H1 (cell line): ENCODE data around the gene SLX4IP. TPM values are rescaled to one million over a fixed set of nuclear protein-coding genes. Genes with fewer than 3 reads are reported as not detected.

Source experiments
- CTCF ChIA-PET: fragments of 300-600 bp; sonication (Branson Sonifier 250); formaldehyde crosslinking; loops from one replicate; lab custom pipeline; 2021; ENCODE audit not compliant: partially characterized antibody; lab: Charles Lee
- POLR2A ChIA-PET: fragments of 300-600 bp; sonication (Branson Sonifier 250); formaldehyde crosslinking; loops from one replicate; lab custom pipeline; 2021; ENCODE audit warnings: inconsistent platforms; ENCODE audit not compliant: partially characterized antibody; lab: Charles Lee
- DNase-seq, 2 experiments: peaks; one replicate each; pipeline versions ENCODE4 v3.0.0 to v3.0.0-alpha.2; 2010 to 2022; ENCODE audit warnings: low spot score in 2 of 2, low read depth in 1 of 2, mixed read lengths in 1 of 2
- FAIRE-seq: peaks from 2 replicates; lab custom pipeline; 2011; peaks lifted over from hg19 to GRCh38; lab: Jason Lieb, UNC
- H2AFZ ChIP-seq: 2 replicates; pipeline ENCODE4 v1.8.1; 2012; ENCODE audit warnings: low read length, inconsistent platforms
- H2AK5ac ChIP-seq: 2 replicates; pipeline ENCODE4 v1.6.1; 2013; ENCODE audit warnings: low read depth, low read length
- H2BK120ac ChIP-seq: replicated peaks from 2 replicates; pipeline ENCODE3; 2013; ENCODE audit warnings: low read depth, low read length, inconsistent platforms
- H2BK12ac ChIP-seq: 2 replicates; pipeline ENCODE4 v1.6.1; 2013; ENCODE audit warnings: low read depth, low read length
- H2BK15ac ChIP-seq: 2 replicates; pipeline ENCODE4 v1.6.1; 2013; ENCODE audit warnings: low read length
- H2BK20ac ChIP-seq: 2 replicates; pipeline ENCODE4 v1.6.1; 2013; ENCODE audit warnings: low read length
- H2BK5ac ChIP-seq: 2 replicates; pipeline ENCODE4 v1.6.1; 2013; ENCODE audit warnings: low read depth, low read length
- H3K14ac ChIP-seq: 2 replicates; pipeline ENCODE4 v1.6.1; 2013; ENCODE audit warnings: inconsistent platforms; ENCODE audit not compliant: insufficient read length
- H3K18ac ChIP-seq: 2 replicates; pipeline ENCODE4 v1.6.1; 2013; ENCODE audit warnings: low read length; ENCODE audit errors: extremely low read depth
- H3K23ac ChIP-seq: 2 replicates; pipeline ENCODE4 v1.6.1; 2013; ENCODE audit warnings: inconsistent platforms; ENCODE audit not compliant: insufficient read length
- H3K23me2 ChIP-seq: 2 replicates; pipeline ENCODE4 v1.6.1; 2013; ENCODE audit warnings: low read depth, low read length
- H3K27ac ChIP-seq: 2 replicates; pipeline ENCODE4 v1.6.1; 2011; ENCODE audit warnings: low read depth, low read length, inconsistent platforms
- H3K27me3 ChIP-seq, 4 experiments: replicated peaks in 1 of 4; 1 replicate in 1 of 4; 2 replicates in 3 of 4; pipeline versions ENCODE4 v1.6.1 to v1.8.1; 2011 to 2013; ENCODE audit warnings: low read length in 3 of 4, mild to moderate bottlenecking in 3 of 4, inconsistent platforms in 2 of 4, mixed read lengths in 2 of 4, moderate library complexity in 1 of 4; ENCODE audit not compliant: control insufficient read depth in 3 of 4, insufficient read depth in 3 of 4; ENCODE audit errors: extremely low read depth in 1 of 4
- H3K36me3 ChIP-seq, 4 experiments: 2 replicates each; pipeline versions ENCODE4 v1.6.1 to v1.8.1; 2011 to 2013; ENCODE audit warnings: mild to moderate bottlenecking in 4 of 4, low read length in 3 of 4, moderate library complexity in 2 of 4, control low read depth in 1 of 4, inconsistent platforms in 1 of 4; ENCODE audit not compliant: insufficient read depth in 4 of 4, control insufficient read depth in 2 of 4
- H3K4ac ChIP-seq: replicated peaks from 2 replicates; pipeline ENCODE3; 2013; ENCODE audit warnings: low read length, low read depth, mixed read lengths, inconsistent platforms; ENCODE audit not compliant: insufficient read length
- H3K4me1 ChIP-seq, 4 experiments: replicated peaks in 1 of 4; 1 replicate in 1 of 4; 2 replicates in 3 of 4; pipeline versions ENCODE4 v1.6.1 to v1.8.1; 2011 to 2013; ENCODE audit warnings: low read length in 3 of 4, inconsistent platforms in 2 of 4, mixed read lengths in 1 of 4; ENCODE audit not compliant: insufficient read depth in 4 of 4, control insufficient read depth in 3 of 4
- H3K4me2 ChIP-seq, 2 experiments: 2 replicates each; pipeline versions ENCODE4 v1.6.1 to v1.8.1; 2011 to 2013; ENCODE audit warnings: low read depth in 2 of 2, low read length in 2 of 2, control low read depth in 1 of 2, inconsistent platforms in 1 of 2, mild to moderate bottlenecking in 1 of 2; ENCODE audit not compliant: insufficient read depth in 1 of 2
- H3K4me3 ChIP-seq, 4 experiments: fragments of 200-600, 300-600 bp in 1 of 4; sonication (generic), shearing (Covaris generic), sonication (Bioruptor Twin) in 1 of 4; 2 replicates each; pipeline versions ENCODE4 v1.5.1 to v1.8.1; 2011 to 2016; ENCODE audit warnings: low read length in 4 of 4, low read depth in 3 of 4, control low read depth in 2 of 4, inconsistent platforms in 2 of 4, mild to moderate bottlenecking in 2 of 4, mixed read lengths in 1 of 4, moderate library complexity in 1 of 4; ENCODE audit not compliant: insufficient read depth in 2 of 4; ENCODE audit errors: extremely low read depth in 1 of 4
- H3K56ac ChIP-seq: replicated peaks from 2 replicates; pipeline ENCODE3; 2013; ENCODE audit warnings: low read depth, mild to moderate bottlenecking, mixed read lengths, low read length, inconsistent platforms; ENCODE audit not compliant: insufficient read length
- H3K79me1 ChIP-seq: 2 replicates; pipeline ENCODE4 v1.6.1; 2013; ENCODE audit warnings: low read depth, low read length, control low read depth
- H3K79me2 ChIP-seq, 2 experiments: 2 replicates each; pipeline versions ENCODE4 v1.6.1 to v1.8.1; 2012 to 2013; ENCODE audit warnings: low read length in 2 of 2, mild to moderate bottlenecking in 2 of 2, inconsistent platforms in 1 of 2; ENCODE audit not compliant: insufficient read depth in 2 of 2, control insufficient read depth in 1 of 2
- H3K9ac ChIP-seq, 4 experiments: replicated peaks in 1 of 4; 1 replicate in 1 of 4; 2 replicates in 3 of 4; pipeline versions ENCODE4 v1.6.1 to v1.8.1; 2011 to 2013; ENCODE audit warnings: low read depth in 3 of 4, low read length in 3 of 4, control low read depth in 2 of 4, mild to moderate bottlenecking in 2 of 4, moderate library complexity in 2 of 4, inconsistent platforms in 1 of 4; ENCODE audit errors: extremely low read depth in 1 of 4
- H3K9me3 ChIP-seq, 2 experiments: 2 replicates each; pipeline versions ENCODE4 v1.6.1 to v1.8.1; 2012 to 2013; ENCODE audit warnings: mild to moderate bottlenecking in 2 of 2, moderate library complexity in 2 of 2, control low read depth in 1 of 2, inconsistent platforms in 1 of 2, low read depth in 1 of 2, low read length in 1 of 2, mixed read lengths in 1 of 2; ENCODE audit not compliant: insufficient read depth in 2 of 2
- H4K20me1 ChIP-seq, 2 experiments: replicated peaks in 1 of 2; 2 replicates each; pipeline versions ENCODE3 to v1.8.1; 2011 to 2013; ENCODE audit warnings: inconsistent platforms in 2 of 2, low read length in 2 of 2, mild to moderate bottlenecking in 1 of 2; ENCODE audit not compliant: insufficient read depth in 2 of 2, control insufficient read depth in 1 of 2
- H4K5ac ChIP-seq: 2 replicates; pipeline ENCODE4 v1.6.1; 2013; ENCODE audit warnings: low read length, low read depth, mixed read lengths, inconsistent platforms; ENCODE audit not compliant: insufficient read length
- H4K8ac ChIP-seq: 2 replicates; pipeline ENCODE4 v1.8.0; 2013; ENCODE audit warnings: mild to moderate bottlenecking, moderate library complexity, low read length, inconsistent platforms; ENCODE audit not compliant: insufficient read depth; ENCODE audit errors: extremely low read depth
- H4K91ac ChIP-seq: replicated peaks from 2 replicates; pipeline ENCODE3; 2013; ENCODE audit warnings: low read length, mixed read lengths, inconsistent platforms; ENCODE audit not compliant: insufficient read length
- FOSL1 ChIP-seq: IDR thresholded peaks from 2 replicates; pipeline ENCODE4 v1.6.1; 2011; ENCODE audit warnings: mild to moderate bottlenecking, low read depth, low read length, moderate library complexity; ENCODE audit not compliant: insufficient read depth
- KDM1A ChIP-seq: fragments of 200-600, 300-600 bp; sonication (generic); IDR thresholded peaks from 2 replicates; pipeline ENCODE4 v1.7.1; 2016; ENCODE audit warnings: mild to moderate bottlenecking, low read length, borderline replicate concordance
- NANOG ChIP-seq: IDR thresholded peaks from 2 replicates; pipeline ENCODE4 v1.6.1; 2011; ENCODE audit warnings: low read length, low read depth, mild to moderate bottlenecking, inconsistent platforms; ENCODE audit not compliant: insufficient read depth, poor library complexity, severe bottlenecking
- TAF7 ChIP-seq: optimal IDR thresholded peaks from 2 replicates; pipeline ENCODE3; 2011; ENCODE audit warnings: low read depth, mild to moderate bottlenecking, inconsistent platforms, low read length, moderate library complexity, borderline replicate concordance
- WGBS, 2 experiments: shearing (Covaris generic) in 1 of 2; methylation state at CpG; one replicate each; pipeline versions ENCODE4 v1.1.6 to v1.1.7; 2013 to 2015; ENCODE audit warnings: low lambda C conversion rate in 2 of 2, mixed read lengths in 2 of 2, inconsistent platforms in 1 of 2, low coverage in 1 of 2, missing lambda C conversion rate in 1 of 2; ENCODE audit not compliant: insufficient replicate concordance in 2 of 2, insufficient coverage in 1 of 2, insufficient read length in 1 of 2; ENCODE audit errors: extremely low coverage in 1 of 2, missing lambda C conversion rate in 1 of 2; 5-methylcytosine and 5-hydroxymethylcytosine counted together
- polyA plus RNA-seq, 7 experiments: library from polyadenylated mRNA; depleted of rRNA in 3 of 7; stranded (reverse) in 5 of 7; unstranded in 2 of 7; fragments of >200 nt in 5 of 7; fragments of 200-250 nt in 2 of 7; gene quantifications; 1 replicate in 5 of 7; 2 replicates in 1 of 7; 4 replicates in 1 of 7; pipeline versions ENCODE4 v1.2.1 to v1.2.3, GENCODE V29; 2011 to 2013; ENCODE audit warnings: missing spikeins in 2 of 7, mixed read lengths in 2 of 7
- total RNA-seq: library from RNA; stranded (reverse); fragmentation: NEBNext Ultra II Directional; extraction: Animal tissue kit (Norgen Biotek cat#: 25700); gene quantifications from 2 replicates; pipeline ENCODE4 v1.2.1, GENCODE V29; 2021
- TF ChIP-seq, protein P1 (sequence below): IDR thresholded peaks from 2 replicates; pipeline ENCODE4 v1.6.1; 2012; ENCODE audit warnings: inconsistent platforms

The SLX4IP gene
- total and polyA plus RNA-seq, 2 of the 8 experiments (the other 6 are each of a cell fraction or from before 2014, with no cell fraction given) = 2.4 to 8.7 TPM

DNA sequence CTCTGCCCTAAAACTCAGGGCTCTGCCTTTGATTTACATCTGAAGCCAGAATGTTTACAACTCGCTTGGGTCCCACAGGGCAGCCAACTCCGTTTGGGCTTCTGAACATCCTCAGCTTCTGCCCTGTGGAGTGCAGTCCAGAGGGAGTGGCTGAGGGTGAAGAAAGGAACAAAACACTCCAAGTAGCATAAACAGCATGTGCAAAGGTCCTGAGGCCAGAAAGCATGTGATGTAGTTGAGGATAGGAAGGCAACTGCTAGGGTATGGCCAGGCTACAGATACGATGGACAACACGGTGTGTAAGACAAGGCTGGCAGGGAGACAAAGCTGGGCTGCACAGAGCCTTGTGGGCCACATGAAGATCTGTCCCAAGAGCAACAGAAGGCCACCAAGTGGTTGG, 226.2 kb downstream of the SLX4IP start:
- H3K18ac ChIP-seq = 0 out of 2 replicates have a peak overlapping the region, but pooled peaks have one; percentile 41
- no peak overlapping the region for H4K5ac ChIP-seq
- FAIRE-seq (no peak), DNase-seq (no peak)
- ChIA-PET CTCF (interaction anchor here (1.1 to 2.4 kb wide), 6 partner anchors 10 to 108 kb away, joined by 3 to 14 read pairs (median 4); no protein-coding TSS in a partner anchor), POLR2A (interaction anchor here (1.2 to 2.0 kb wide), 3 partner anchors 11 to 13 kb away, joined by 4 to 8 read pairs (median 4); partner anchors contain the start of gene JAG1)
- no peak overlapping the region; the same call in 1 of the 2 replicates for H3K27ac ChIP-seq
- H2BK12ac ChIP-seq = peak overlapping the region; percentile 91; the same call in 1 of the 2 replicates
- H3K23me2 ChIP-seq = no peaks in the 10 kb centered on the region
- H2BK15ac ChIP-seq = no peak overlapping the region
- no peak overlapping the region for H2AFZ ChIP-seq
- H2BK20ac ChIP-seq = 0 out of 2 replicates have a peak overlapping the region, but pooled peaks have one; percentile 15
- peaks cover 6 to 29% of the 10 kb centered on the region in 2 experiments for H4K20me1 ChIP-seq
- no peak overlapping the region for H3K4me3 ChIP-seq
- peak overlapping the region; percentile 87 for H2AK5ac ChIP-seq
- TF ChIP-seq, protein P1, sequence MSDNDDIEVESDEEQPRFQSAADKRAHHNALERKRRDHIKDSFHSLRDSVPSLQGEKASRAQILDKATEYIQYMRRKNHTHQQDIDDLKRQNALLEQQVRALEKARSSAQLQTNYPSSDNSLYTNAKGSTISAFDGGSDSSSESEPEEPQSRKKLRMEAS = no peak
- TF ChIP-seq NANOG (no peak), TAF7 (no peak), KDM1A (peak; percentile 86; the same call in 1 of the 2 replicates), FOSL1 (no peak)
- peak overlapping the region; percentile 50; the same call in 1 of the 2 replicates for H2BK5ac ChIP-seq
- no peaks in the 10 kb centered on the region for H3K9me3 ChIP-seq
- no peak overlapping the region for H3K23ac ChIP-seq
- no peak overlapping the region for H4K8ac ChIP-seq
- peaks cover 22 to 46% (median 36%) of the 10 kb centered on the region in 4 experiments for H3K4me1 ChIP-seq
- peaks cover 25% of the 10 kb centered on the region for H3K79me1 ChIP-seq
- no peak overlapping the region for H3K9ac ChIP-seq
- no peak overlapping the region for H3K4ac ChIP-seq
- H3K14ac ChIP-seq = no peak overlapping the region
- no peak overlapping the region for H4K91ac ChIP-seq
- peaks cover 21 to 82% of the 10 kb centered on the region in 2 experiments for H3K79me2 ChIP-seq
- H2BK120ac ChIP-seq = no peak overlapping the region
- H3K4me2 ChIP-seq = peak overlapping the region in 1 of 2 experiments; percentile 62; a peak in 1 of 4 replicates
- H3K36me3 ChIP-seq = peaks cover 11 to 64% (median 36%) of the 10 kb centered on the region in 4 experiments
- H3K27me3 ChIP-seq = no peaks in the 10 kb centered on the region
- H3K56ac ChIP-seq = no peak overlapping the region
- 73% methylated on average over 4 of the region's 4 CpGs; no CpG with 5 or more reads in 1 of the 2 experiments for WGBS, 2 experiments
